Hematopoietic multipotent progenitor cell treated with erythropoietin and hydrocortisone succinate and interleukin-3 and kit ligand, for 15 days (in vitro differentiated cells): ENCODE measurements around the gene SMIM31.

Experiments used
- DNase-seq: peaks from one replicate; pipeline ENCODE4 v3.0.0-alpha.2; 2015; ENCODE audit warnings: low spot score

Gene SMIM31

DNA sequence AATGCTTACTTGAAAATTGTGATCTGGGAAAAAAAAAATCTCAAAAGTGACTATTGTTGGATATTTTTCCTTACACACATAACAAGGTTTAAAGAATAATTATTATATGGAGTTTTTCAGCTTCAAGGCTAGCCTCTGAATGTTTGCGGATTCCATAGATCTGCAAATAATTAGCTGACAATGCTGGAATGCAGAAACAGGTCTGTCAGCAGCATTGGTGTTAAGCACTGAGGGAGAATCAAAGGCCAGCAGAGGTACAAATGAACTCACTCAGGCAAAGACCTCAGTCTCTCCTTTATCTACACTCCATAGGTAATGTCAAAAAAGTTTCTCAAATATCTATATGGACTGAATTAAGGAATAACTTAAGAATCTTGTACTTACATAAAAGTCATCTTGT is 35.1 kb downstream of the SMIM31 start:
- DNase-seq: no peak

DNA sequence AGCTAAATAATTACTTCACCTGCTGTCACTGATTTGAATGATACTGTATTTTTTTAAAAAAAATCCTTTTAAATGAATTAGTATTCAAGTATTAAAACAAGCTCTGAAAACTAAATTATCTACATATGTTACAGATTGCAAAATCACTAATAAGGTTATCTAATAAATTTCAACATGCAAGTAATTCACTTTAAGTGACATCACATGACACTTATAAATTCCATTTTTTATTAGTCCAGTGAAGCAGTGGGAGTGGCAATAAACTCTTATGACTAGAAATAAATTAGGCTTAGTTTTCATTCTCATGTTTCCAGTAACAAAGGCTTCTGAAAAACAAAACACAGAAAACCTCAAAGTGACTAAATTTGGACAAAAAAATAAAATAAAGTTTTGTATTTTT is 36.3 kb downstream of the SMIM31 start:
- no peak for DNase-seq

DNA sequence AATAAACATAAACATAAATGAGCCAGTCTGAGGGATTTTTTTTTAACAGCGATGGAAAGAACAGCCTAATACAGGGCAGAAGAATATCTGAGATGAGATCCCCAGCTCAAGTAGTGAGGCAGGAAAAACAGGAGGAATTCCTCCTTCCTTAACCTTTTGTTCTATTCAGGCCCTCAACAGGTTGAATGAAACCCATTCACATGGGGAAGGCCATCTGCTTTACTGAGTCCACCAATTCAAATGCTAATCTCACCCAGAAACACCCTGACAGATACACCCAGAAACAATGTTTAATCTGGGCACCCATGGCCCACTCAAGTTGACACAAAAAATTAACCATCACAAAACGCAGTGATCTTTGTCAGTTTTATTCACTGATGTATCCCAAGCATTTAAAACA is 45.5 kb downstream of the SMIM31 start:
- no peak for DNase-seq

DNA sequence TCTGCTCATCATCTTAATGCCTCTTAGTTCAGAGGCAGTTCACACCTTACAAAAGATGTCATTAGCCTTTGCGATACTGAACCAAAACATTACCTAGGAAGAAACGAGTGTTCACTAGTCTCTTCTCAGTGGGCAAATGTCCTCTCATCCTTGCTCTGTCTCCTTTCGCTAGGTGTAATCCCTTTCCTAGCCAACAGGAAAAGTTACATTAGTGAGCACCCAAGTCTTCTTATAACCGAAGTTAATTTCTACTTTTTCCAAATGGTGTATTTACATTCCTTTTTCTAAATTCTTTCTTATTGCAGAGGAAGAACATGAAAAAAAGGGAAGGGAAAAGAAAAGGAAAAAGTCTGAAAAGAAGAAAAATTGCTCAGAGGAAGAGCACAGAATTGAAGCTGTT is 46.9 kb downstream of the SMIM31 start:
- DNase-seq: no peak

DNA sequence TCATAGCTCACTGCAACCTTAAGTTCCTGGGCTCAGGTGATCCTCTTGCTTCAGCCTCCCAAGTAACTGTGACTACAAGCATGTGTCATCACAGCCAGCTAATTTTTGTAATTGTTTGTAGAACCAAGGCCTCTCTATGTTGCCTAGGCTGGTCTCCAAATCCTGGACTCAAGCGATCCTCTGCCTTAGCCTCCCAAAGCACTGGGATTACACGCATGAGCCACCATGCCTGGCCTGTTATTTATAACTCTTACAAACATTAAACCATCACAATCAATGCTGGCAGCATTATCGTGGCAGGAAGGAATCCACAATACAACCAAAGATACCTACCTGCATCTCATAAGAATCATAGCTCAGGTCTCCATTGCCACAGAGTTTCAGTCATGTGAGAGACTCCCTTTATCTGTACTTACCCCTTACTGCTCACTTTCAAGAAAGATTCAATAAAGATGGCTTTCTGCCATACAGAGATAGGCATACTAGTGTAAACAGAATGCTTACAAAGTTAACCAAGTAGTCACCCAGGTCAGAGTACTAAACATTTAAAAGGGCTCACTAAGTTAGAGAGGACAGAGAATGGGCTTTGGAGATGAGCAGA is 48.5 kb downstream of the SMIM31 start:
- DNase-seq: no peak

DNA sequence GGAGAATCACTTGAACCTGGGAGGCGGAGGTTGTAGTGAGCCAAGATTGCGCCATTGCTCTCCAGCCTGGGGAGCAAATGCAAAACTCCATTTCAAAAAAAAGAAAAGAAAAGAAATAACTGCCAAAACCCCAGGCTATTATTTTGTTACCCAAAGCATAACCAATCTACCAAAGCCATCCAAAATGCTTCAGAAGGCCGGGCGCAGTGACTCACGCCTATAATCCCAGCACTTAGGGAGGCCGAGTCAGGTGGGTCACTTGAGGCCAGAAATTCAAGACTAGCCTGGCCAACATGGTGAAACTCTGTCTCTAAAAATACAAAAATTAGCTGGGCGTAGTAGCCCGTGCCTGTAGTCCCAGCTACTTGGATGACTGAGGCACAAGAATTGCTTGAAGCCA is 49.8 kb downstream of the SMIM31 start:
- no peak for DNase-seq

DNA sequence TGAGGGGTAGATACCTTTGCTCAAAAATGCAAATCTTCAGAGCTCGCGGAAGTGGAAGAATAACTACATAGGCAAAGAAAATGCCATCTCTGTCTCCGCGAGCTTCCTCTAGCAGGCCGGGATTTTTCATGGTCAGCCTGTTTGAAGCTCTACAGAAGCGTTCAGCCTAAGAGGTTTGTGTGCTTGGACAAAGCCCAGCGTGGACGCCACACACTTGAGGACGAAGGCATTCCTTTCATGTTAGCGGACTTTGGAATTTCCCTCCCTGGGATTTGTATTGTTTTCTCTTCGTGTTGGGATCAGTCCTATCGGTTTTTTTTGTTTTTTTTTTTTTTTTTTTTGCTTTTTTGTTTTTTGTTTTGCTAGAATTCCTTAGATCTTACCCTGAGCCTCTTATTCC is 53.7 kb downstream of the SMIM31 start:
- no peak for DNase-seq

DNA sequence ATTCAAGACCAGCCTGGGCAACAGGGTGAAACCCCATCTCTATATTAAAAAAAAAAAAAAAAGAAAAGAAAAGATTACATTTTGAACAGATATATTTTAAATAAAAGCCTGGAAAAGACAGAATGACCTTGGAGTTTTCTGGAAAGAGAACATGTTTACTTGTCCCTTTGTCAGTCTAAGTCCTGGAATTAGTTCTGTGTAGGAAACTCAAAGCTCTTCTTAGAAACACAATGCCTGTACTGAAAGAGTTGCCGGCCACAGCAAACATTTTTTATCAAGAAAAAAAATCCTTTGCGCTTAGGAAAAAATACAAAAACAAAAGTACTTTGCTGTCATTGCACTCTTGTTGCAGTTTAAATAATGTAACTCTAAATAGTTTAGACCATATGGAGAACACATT is 59.6 kb downstream of the SMIM31 start:
- DNase-seq: no peak

DNA sequence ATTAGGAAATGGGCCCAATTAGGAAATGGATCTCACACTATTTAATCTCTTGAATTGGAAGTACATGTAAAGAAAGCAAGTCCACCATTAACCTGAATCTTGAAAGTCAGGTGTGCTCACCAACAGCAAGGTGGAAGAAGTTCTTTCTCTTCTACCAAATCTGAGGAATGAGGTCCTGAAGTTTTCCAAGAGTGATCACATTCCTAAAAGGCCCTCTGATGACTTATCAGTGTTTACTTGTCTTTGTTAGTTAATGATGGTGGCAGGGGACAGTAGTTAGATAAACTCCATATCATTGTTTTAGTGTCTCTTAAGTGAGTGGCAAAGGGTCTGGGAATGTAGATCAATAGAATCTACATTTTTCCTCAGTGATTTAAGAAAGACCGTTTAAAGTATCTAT is 61.8 kb downstream of the SMIM31 start:
- DNase-seq: no peak

DNA sequence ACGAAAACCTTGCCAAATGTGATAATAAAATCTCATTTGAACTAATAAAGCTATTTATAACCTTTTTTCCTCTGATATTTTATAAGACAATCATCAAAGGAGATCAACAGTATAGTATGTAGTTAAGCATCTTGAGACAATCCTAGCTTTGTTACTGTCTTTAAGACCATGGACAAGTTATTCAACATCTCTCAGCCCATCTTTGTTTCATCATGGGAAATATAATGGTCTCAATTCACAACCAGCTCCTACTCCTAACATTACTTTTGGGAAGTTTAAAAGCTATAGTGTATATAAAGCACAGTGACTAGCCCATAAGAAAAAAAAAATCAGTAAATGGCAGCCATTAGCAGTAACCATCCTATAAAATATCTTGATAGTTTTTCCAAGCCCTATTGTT is 65.4 kb downstream of the SMIM31 start:
- DNase-seq: no peak

DNA sequence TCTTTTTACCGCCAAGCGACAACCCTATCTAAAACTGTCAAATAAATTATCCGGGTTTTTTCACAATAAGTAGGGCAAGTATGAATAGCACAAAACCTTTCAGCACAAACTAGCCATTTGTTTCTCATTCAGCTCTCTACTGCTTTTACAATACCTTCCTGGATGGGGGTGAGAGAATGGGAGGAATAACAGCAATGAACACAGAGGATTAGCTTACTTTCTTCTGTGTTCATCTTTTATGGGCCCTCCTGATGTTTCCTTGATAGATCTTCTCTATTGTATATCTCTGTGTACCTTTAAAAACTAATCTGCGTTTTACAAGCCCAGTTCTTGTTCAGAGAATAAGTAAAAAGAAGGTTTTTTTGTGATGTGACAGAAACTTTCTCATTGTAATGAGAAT is 67.8 kb downstream of the SMIM31 start:
- no peak for DNase-seq

DNA sequence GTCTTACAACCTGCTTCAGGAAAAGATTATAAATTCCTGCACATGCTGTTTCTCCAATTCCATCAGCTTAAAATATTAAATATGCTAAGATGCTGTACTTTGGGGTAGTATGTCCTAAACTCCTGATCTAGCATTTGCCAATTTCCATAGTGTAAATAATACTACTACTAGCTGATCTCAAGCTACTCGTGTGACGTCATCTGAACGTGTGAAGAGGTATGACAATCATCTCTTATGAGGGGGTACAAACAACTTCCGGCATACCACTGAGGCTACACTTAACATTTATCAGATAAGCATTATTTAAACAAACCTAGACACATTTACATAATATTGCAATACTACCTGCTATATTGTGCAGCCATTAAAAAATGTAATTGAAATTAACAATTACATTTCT is 70.7 kb downstream of the SMIM31 start:
- DNase-seq: no peak

DNA sequence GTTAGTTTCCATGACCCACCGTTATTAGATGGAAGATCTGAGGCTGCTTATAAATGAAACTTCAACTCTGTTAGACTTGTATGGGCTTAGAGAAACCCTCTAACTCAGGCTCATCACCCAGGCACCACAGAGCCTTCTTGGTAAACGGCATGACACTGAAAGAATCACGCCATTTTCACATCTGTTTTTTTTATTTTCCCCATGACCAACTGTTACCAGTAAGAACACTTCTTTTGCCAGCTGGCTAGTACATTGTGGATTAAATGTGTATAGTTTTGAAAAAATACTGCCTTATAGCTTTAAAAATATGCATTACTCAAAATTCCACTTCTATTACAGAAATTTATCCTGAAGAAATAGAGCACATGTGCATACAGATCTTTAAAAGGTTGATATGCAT is 75.0 kb downstream of the SMIM31 start:
- DNase-seq: no peak

DNA sequence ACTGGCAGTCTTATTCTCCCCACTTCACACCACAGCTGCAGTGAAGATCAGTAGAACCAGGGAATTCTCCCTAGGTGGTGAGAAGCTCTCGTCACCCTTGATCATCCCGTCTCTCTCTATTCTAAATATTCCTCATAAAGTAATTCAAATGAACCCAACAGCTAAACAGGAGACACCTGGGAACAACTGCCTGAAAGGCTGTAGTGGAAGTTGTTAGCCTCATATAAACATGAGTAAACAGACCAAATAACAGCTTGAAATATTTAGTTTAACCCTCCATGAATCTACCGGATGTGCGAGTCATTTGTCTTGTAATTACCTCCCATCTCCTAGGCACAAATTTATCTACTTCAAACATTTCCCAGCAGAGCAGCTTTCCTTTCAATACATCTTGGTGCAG is 92.6 kb downstream of the SMIM31 start:
- DNase-seq: no peak

DNA sequence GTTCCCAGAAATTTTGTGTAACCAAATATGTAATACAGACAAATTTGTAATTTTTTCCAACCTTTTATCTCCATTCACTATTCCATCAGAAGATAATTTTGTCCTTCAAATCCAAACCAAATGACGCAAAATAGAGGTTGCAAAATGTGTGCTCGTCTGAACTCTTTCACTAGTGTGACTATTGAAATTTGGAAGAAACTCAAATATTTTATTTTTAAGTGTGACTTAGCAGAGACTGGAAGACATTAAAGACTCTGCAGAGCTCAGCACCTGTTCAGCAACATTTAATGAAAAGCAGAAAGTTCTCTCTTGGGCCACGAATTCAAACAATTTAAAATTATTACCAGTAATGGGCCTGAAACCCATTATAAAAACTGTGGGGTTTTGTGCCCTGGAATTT is 93.1 kb downstream of the SMIM31 start:
- DNase-seq: no peak

DNA sequence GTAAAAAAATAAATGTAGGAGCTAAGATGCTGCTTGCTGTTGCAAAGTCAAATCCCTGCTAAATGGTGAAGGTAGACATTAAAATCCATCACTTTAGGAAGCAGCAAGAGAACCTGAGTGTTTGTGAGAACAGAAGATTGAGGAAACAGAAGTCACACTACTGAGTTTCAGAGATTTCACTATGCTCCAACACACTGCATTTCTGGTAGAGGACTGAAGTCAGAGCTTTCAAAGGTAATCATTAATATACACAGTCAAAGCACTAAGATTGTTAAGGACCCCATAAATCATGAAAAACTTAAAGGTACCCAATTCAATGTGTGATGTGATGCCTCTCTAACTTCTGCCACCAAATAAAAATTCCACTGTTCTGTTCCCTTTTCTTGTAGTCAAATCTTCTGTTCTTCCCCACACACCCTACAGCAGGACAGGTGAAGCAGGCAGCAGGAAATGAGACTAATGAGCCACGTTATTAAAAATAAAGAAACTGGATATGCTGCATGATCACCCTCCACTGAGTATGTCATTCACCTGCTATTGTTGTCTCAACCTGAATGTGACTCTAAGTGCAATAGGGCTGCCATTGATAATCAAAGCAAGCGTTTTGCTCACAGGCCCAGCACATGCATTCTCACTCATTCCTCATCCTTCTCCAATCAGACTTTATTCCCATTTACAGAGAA is 94.2 kb downstream of the SMIM31 start:
- DNase-seq: no peak
